AG20443 (cell line): ENCODE measurements around the gene FNDC8.
"Not testable (repeated sequence)": the region's sequence is repeated elsewhere in the genome, so short reads cannot be mapped to it uniquely, and the experiment has no call there.

ENCODE experiments used
- DNase-seq: peaks from one replicate; pipeline ENCODE4 v3.0.0; 2012; ENCODE audit warnings: low spot score, mixed read lengths

FNDC8 gene

GRCh38 chr17:35121315-35121714, at the start of gene FNDC8:
Gene FNDC8 (plus strand): TSS chr17:35121615. CDS start chr17:35121694, 79 bp downstream.
- no peak for DNase-seq

GRCh38 chr17:35073183-35073790, 48.1 kb upstream of the FNDC8 start:
- no peak for DNase-seq

GRCh38 chr17:35073991-35074627, 47.3 kb upstream of the FNDC8 start:
- no peak for DNase-seq

GRCh38 chr17:35074711-35075707, 46.4 kb upstream of the FNDC8 start:
- no peak for DNase-seq

GRCh38 chr17:35076874-35077273, 44.5 kb upstream of the FNDC8 start:
- DNase-seq = no peak

GRCh38 chr17:35079547-35080423, 41.6 kb upstream of the FNDC8 start:
- DNase-seq = no peak

- no peak for DNase-seq
Observed at GRCh38 chr17:35080536-35080935, 40.9 kb upstream of the FNDC8 start.

- no peak for DNase-seq
Observed at GRCh38 chr17:35081638-35082037, 39.8 kb upstream of the FNDC8 start.

- DNase-seq = peak; percentile 68
Observed at GRCh38 chr17:35082073-35082657, 39.2 kb upstream of the FNDC8 start.

- no peak for DNase-seq
Observed at GRCh38 chr17:35083071-35083470, 38.3 kb upstream of the FNDC8 start.

GRCh38 chr17:35084987-35085386, 36.4 kb upstream of the FNDC8 start:
- DNase-seq = no peak

- DNase-seq = no peak
Observed at GRCh38 chr17:35086164-35086563, 35.3 kb upstream of the FNDC8 start.

- DNase-seq = no peak
Observed at GRCh38 chr17:35086931-35087573, 34.4 kb upstream of the FNDC8 start.

- no peak for DNase-seq
Observed at GRCh38 chr17:35087731-35088355, 33.6 kb upstream of the FNDC8 start.

- DNase-seq = peak; percentile 55
Observed at GRCh38 chr17:35088356-35088880, 33.0 kb upstream of the FNDC8 start.

GRCh38 chr17:35088881-35089585, 32.4 kb upstream of the FNDC8 start:
- DNase-seq = peak; percentile 95

GRCh38 chr17:35089586-35090296, 31.7 kb upstream of the FNDC8 start:
- no peak for DNase-seq

- DNase-seq = not testable (repeated sequence)
Observed at GRCh38 chr17:35090707-35091106, 30.7 kb upstream of the FNDC8 start.

GRCh38 chr17:35094902-35095301, 26.5 kb upstream of the FNDC8 start:
- DNase-seq = peak; percentile 82
